Prostate gland (tissue), 2 donors: ENCODE results near the gene ARID3B. TPM values are rescaled to one million over a fixed set of nuclear protein-coding genes. Genes with fewer than 3 reads are reported as not detected.

Source experiments
- DNase-seq: peaks from one replicate; pipeline ENCODE4 v3.0.0-alpha.2; 2019; ENCODE audit warnings: low spot score
- H3K27ac ChIP-seq, 2 donors: fragments of 200-600 bp; sonication (generic); 2 replicates each; pipeline ENCODE4 v1.5.1; 2017 to 2019
- H3K27me3 ChIP-seq: fragments of 200-600 bp; sonication (generic); replicated peaks from 2 replicates; pipeline ENCODE4 v1.5.1; 2019; ENCODE audit not compliant: insufficient read depth
- H3K36me3 ChIP-seq, 2 donors: fragments of 200-600 bp; sonication (generic); 1 replicate in 1 of 2; 2 replicates in 1 of 2; pipeline versions ENCODE4 v1.5.1 to v1.8.1; 2017 to 2019
- H3K4me1 ChIP-seq: fragments of 200-600 bp; sonication (generic); replicated peaks from 2 replicates; pipeline ENCODE4 v1.5.1; 2019
- H3K4me3 ChIP-seq, 2 donors: fragments of 200-600 bp; sonication (generic); 2 replicates each; pipeline ENCODE4 v1.5.1; 2017 to 2019
- H3K9me3 ChIP-seq: fragments of 200-600 bp; sonication (generic); 2 replicates; pipeline ENCODE4 v1.5.1; 2017
- CTCF ChIP-seq, 4 experiments: fragments of 200-600 bp in 2 of 4; fragments of 450-650 bp in 2 of 4; sonication (generic) in 2 of 4; IDR thresholded peaks; 1 replicate in 3 of 4; 2 replicates in 1 of 4; pipeline ENCODE4 v1.5.1; 2016 to 2019; ENCODE audit warnings: antibody characterized with exemption in 4 of 4, mild to moderate bottlenecking in 2 of 4, moderate library complexity in 2 of 4
- POLR2A ChIP-seq: fragments of 450-650 bp; IDR thresholded peaks from one replicate; pipeline ENCODE4 v1.6.1; 2016; ENCODE audit warnings: antibody characterized with exemption, mild to moderate bottlenecking
- POLR2AphosphoS5 ChIP-seq: sonication (generic); formaldehyde crosslinking; IDR thresholded peaks from one replicate; pipeline ENCODE4 v1.6.1; 2017; ENCODE audit warnings: antibody characterized with exemption
- WGBS: methylation state at CpG from one replicate; pipeline ENCODE4 v1.1.5; 2018; 5-methylcytosine and 5-hydroxymethylcytosine counted together
- intact Hi-C: fragments of 100-400 bp; cut with DNase I; formaldehyde crosslinking; loops from one replicate; pipeline ENCODE4 v1.14.2; 2022
- total RNA-seq, 2 donors: library from RNA; depleted of rRNA; stranded (reverse); fragments of >200 nt; gene quantifications; one replicate each; pipeline ENCODE4 v1.1.0, GENCODE V29; 2016

ARID3B gene
- total RNA-seq, 2 donors from 2014 or later: 5.1 to 36.7 TPM

- WGBS: 56% methylated on average over 15 of the region's 15 CpGs
- Histone ChIP-seq H3K27me3 (no peaks in the 10 kb centered on the region), H3K9me3 (no peaks in the 10 kb centered on the region), H3K4me3 (peak overlapping the region; percentile 46 to 57), H3K4me1 (peaks cover 9% of the 10 kb centered on the region), H3K27ac (peak overlapping the region; percentile 86 to 91), H3K36me3 (no peaks in the 10 kb centered on the region)
- intact Hi-C loops: loop anchor here (2.0 to 5.0 kb wide), 2 partner anchors 16 to 57 kb away; partner anchors contain the start of genes ARID3B and CLK3
- no peak for DNase-seq
- TF ChIP-seq CTCF (IDR thresholded peaks at IDR 0.05) (no peak), POLR2AphosphoS5 (no peak), POLR2A (no peak)
Measured at GRCh38 chr15:74599156-74599555, 58.1 kb downstream of the ARID3B start.

- H3K27ac ChIP-seq: no peak overlapping the region
- no peak for DNase-seq
- H3K36me3 ChIP-seq: no peaks in the 10 kb centered on the region
- H3K4me1 ChIP-seq: peaks cover 6% of the 10 kb centered on the region
- no peaks in the 10 kb centered on the region for H3K27me3 ChIP-seq
- no peak overlapping the region for H3K4me3 ChIP-seq
- H3K9me3 ChIP-seq: no peaks in the 10 kb centered on the region
- WGBS: 91% methylated on average over 13 of the region's 13 CpGs
- TF ChIP-seq CTCF (IDR thresholded peaks at IDR 0.05) (no peak), POLR2A (no peak), POLR2AphosphoS5 (no peak)
- intact Hi-C loops: no loop called here
Measured at GRCh38 chr15:74603026-74603788, 62.2 kb downstream of the ARID3B start.

DNA sequence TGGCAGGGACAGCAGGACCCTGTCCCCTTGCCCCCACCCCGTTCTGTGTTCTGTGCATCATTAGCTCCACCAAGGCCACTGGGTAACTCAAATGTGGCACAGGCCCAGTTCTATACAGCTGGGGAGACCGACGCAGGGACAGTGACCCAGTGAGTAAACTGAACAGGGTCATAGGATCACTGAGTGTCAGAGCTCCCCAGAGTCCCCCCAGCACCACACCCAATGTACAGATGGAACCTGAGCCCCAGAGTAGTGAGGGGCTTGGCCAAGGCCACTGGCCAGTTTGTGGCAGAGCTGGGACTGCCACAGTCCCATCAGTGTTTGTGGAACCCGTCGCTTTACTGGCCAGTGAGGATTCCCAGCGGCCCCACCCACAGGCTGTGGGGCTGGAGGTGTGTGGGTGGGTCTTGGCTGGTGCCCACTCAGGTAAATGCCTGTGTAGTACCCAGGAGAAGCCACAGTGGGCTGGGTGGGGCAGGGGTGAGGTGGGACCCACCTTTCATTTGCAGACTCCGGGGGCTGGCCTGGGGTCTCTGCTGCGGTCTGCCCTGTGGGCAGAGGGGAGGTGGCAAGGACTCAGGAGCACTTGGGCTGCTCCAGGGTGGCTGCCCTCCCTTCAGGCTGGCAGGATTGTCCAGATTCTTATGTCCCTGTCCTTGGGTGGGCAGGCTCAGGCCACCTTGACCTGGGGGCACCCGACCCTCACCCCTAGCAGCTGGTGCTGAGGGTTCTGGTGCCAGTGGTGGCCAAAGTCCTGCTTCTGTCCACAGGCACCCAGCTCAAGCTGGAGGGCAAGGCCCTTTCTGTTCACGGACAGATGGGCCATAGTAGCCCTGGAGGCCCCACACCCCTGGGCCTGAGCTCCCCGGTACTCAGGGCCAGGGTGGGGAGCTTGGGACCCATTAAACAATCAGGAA is 63.0 kb downstream of the ARID3B start:
- intact Hi-C loops: no loop called here

DNA sequence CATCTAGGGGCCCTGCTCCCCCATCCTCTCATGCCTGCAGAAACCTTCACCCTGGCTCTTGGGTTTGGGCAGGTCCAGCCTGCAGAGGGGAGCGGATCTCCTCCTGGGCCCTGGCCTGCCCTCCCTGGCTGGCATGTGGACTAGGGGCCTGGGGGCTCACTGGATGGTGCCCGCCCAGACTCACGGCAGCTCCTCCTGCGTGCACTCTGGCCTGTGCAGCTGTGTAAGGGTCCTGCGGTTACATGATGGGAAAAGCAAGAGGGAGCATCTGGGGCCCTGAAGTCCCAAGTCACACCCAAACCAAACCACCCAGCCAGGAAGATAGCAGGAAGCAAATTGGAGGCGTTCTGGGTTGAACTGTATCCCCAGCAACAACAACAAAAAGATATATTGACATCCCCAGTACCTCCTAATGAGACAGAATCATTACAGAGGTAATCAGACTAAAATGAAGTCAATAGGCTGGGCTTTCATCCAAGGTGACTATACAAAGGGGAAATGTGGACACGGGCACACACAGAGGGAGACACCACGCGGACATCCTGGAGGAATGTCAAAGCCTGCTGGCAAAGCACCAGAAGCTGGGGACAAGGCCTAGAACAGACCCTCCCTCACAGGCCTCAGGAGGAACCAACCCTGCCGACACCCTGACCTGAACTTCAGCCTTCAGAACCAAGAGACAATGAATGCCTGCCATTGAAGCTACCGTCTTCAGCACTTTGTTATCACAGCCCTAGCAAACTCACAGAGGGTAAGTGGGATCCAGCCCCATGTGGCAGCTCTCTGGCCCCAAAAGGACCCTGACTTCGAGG is 64.2 kb downstream of the ARID3B start:
- H3K9me3 ChIP-seq: no peaks in the 10 kb centered on the region
- intact Hi-C loops: no loop called here
- WGBS: 78% methylated on average over 12 of the region's 12 CpGs
- H3K36me3 ChIP-seq: no peaks in the 10 kb centered on the region
- no peak for TF ChIP-seq POLR2AphosphoS5
- TF ChIP-seq POLR2A: no peak
- no peaks in the 10 kb centered on the region for H3K4me1 ChIP-seq
- DNase-seq: no peak
- H3K27ac ChIP-seq: no peak overlapping the region
- no peak overlapping the region for H3K4me3 ChIP-seq
- no peaks in the 10 kb centered on the region for H3K27me3 ChIP-seq

More for the DNA sequence above, 63.0 kb downstream of the ARID3B start:
- no peaks in the 10 kb centered on the region for H3K36me3 ChIP-seq
- no peak overlapping the region for H3K27ac ChIP-seq
- TF ChIP-seq POLR2AphosphoS5: no peak
- TF ChIP-seq POLR2A: no peak
- TF ChIP-seq CTCF (IDR thresholded peaks at IDR 0.05): no peak
- no peak for DNase-seq
- WGBS: 85% methylated on average over 11 of the region's 11 CpGs
- no peaks in the 10 kb centered on the region for H3K27me3 ChIP-seq
- no peak overlapping the region for H3K4me3 ChIP-seq
- no peaks in the 10 kb centered on the region for H3K9me3 ChIP-seq
- peaks cover 6% of the 10 kb centered on the region for H3K4me1 ChIP-seq

DNA sequence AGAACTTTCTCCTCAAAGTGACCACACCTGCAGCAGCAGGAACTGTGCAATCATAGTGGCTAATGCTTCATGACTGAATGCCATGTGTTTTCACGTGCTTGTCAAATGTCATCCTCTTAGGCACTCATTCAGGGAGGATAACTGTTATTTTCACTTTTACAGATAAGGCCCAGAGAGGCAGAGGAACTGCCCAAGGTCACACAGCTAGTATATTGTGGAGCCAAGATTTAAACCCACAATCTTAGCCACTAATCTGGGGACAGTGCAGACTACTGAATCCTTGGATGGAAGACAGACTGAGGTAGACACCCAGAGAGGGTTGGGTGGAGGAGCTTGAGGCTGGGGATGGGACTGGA is 64.8 kb downstream of the ARID3B start:
- Histone ChIP-seq H3K4me3 (no peak overlapping the region), H3K4me1 (no peaks in the 10 kb centered on the region), H3K9me3 (no peaks in the 10 kb centered on the region), H3K27ac (no peak overlapping the region), H3K36me3 (no peaks in the 10 kb centered on the region), H3K27me3 (no peaks in the 10 kb centered on the region)
- intact Hi-C loops: no loop called here
- TF ChIP-seq POLR2AphosphoS5 (no peak), POLR2A (no peak), CTCF (IDR thresholded peaks at IDR 0.05) (no peak)
- 77% methylated on average over 1 of the region's 1 CpG for WGBS
- no peak for DNase-seq
